GM12878 (cell line): ENCODE results near the gene RBM4B. TPM values are rescaled to one million over a fixed set of nuclear protein-coding genes. Genes with fewer than 3 reads are reported as not detected.

ENCODE experiments used
- ATAC-seq: fragments of 200-7000 bp; cut with Tn5 transposase; 3 replicates; pipeline ENCODE4 v1.9.1; 2020; ENCODE audit warnings: mild to moderate bottlenecking, moderate library complexity
- BruUV-seq: library from RNA; stranded (reverse); fragments of 400-500 nt; replicated peaks from 2 replicates; lab custom pipeline; 2021; lab: Mats Ljungman, UMichigan
- CTCF ChIA-PET: fragments of 300-600 bp; sonication (Branson Sonifier 250); formaldehyde crosslinking; extraction: SDS; loops from one replicate; lab custom pipeline; 2021; ENCODE audit warnings: inconsistent platforms; lab: Yijun Ruan, JAX
- POLR2A ChIA-PET: fragments of 350-600 bp; formaldehyde crosslinking; extraction: SDS; loops from one replicate; lab custom pipeline; 2021; ENCODE audit warnings: inconsistent platforms; lab: Charles Lee
- RAD21 ChIA-PET: fragments of 300-600 bp; sonication (Branson Sonifier 250); formaldehyde crosslinking; loops from one replicate; lab custom pipeline; 2023; ENCODE audit warnings: antibody characterized with exemption; ENCODE audit not compliant: unreplicated experiment; lab: Charles Lee
- SMC1A ChIA-PET: fragments of 300-600 bp; sonication (Branson Sonifier 250); formaldehyde crosslinking; loops from one replicate; lab custom pipeline; 2023; ENCODE audit not compliant: unreplicated experiment, uncharacterized antibody; lab: Charles Lee
- DNase-seq: peaks from one replicate; pipeline ENCODE4 v3.0.0-alpha.2; 2011; ENCODE audit warnings: low read depth, low spot score
- FAIRE-seq: peaks from 3 replicates; lab custom pipeline; 2011; peaks lifted over from hg19 to GRCh38; lab: Jason Lieb, UNC
- H2AFZ ChIP-seq: 2 replicates; pipeline ENCODE4 v1.6.0; 2011; ENCODE audit warnings: low read depth, low read length, control low read depth; ENCODE audit not compliant: control insufficient read depth
- H3K27ac ChIP-seq: 2 replicates; pipeline ENCODE4 v1.5.1; 2011; ENCODE audit warnings: control low read depth; ENCODE audit not compliant: control insufficient read depth, insufficient read depth
- H3K27me3 ChIP-seq, 2 experiments: replicated peaks in 1 of 2; 2 replicates each; pipeline versions ENCODE4 v1.6.0 to v1.6.1; 2011; ENCODE audit warnings: low read length in 1 of 2; ENCODE audit not compliant: control insufficient read depth in 2 of 2, insufficient read depth in 2 of 2
- H3K36me3 ChIP-seq, 2 experiments: 2 replicates each; pipeline ENCODE4 v1.5.1; 2011; ENCODE audit warnings: low read length in 1 of 2; ENCODE audit not compliant: control insufficient read depth in 2 of 2, insufficient read depth in 2 of 2
- H3K4me1 ChIP-seq: 2 replicates; pipeline ENCODE4 v1.6.1; 2011; ENCODE audit warnings: mild to moderate bottlenecking, low read length, moderate library complexity, mixed read lengths; ENCODE audit not compliant: control insufficient read depth, insufficient read depth
- H3K4me2 ChIP-seq: 2 replicates; pipeline ENCODE4 v1.6.0; 2011; ENCODE audit warnings: control low read depth; ENCODE audit not compliant: control insufficient read depth, insufficient read depth
- H3K4me3 ChIP-seq: fragments of 200-600 bp; sonication (generic); 2 replicates; pipeline ENCODE4 v1.5.1; 2016
- H3K79me2 ChIP-seq: 2 replicates; pipeline ENCODE4 v1.6.0; 2011; ENCODE audit warnings: low read length; ENCODE audit not compliant: control insufficient read depth, insufficient read depth
- H3K9ac ChIP-seq: 2 replicates; pipeline ENCODE4 v1.8.0; 2011; ENCODE audit warnings: low read length, control low read depth, mixed read lengths; ENCODE audit not compliant: control insufficient read depth, insufficient read depth
- H3K9me3 ChIP-seq: replicated peaks from 3 replicates; pipeline ENCODE4 v1.5.1; 2011; ENCODE audit warnings: mild to moderate bottlenecking, low read length; ENCODE audit not compliant: control insufficient read depth, insufficient read depth
- H4K20me1 ChIP-seq: 2 replicates; pipeline ENCODE4 v1.6.0; 2011; ENCODE audit not compliant: control insufficient read depth, insufficient read depth
- ATF3 ChIP-seq: IDR thresholded peaks from 2 replicates; pipeline ENCODE4 v1.6.1; 2011; ENCODE audit warnings: low read depth, mild to moderate bottlenecking, low read length, moderate library complexity, borderline replicate concordance; ENCODE audit errors: extremely low read depth
- CBX3 ChIP-seq: fragments of 200-600 bp; sonication (generic); IDR thresholded peaks from 2 replicates; pipeline ENCODE4 v1.6.1; 2016; ENCODE audit warnings: low read depth, borderline replicate concordance
- ESRRA ChIP-seq: IDR thresholded peaks from 2 replicates; pipeline ENCODE4 v1.6.1; 2012; ENCODE audit warnings: mild to moderate bottlenecking, low read length, improper control_type of control experiment
- EZH2 ChIP-seq: IDR thresholded peaks from 2 replicates; pipeline ENCODE4 v1.6.1; 2012; ENCODE audit warnings: low read depth, mild to moderate bottlenecking, control low read depth, inconsistent platforms, low read length, borderline replicate concordance; ENCODE audit not compliant: control insufficient read depth
- GATAD2B ChIP-seq: fragments of 450-650 bp; conservative IDR thresholded peaks from 2 replicates; pipeline ENCODE4 v1.6.1; 2017; ENCODE audit warnings: low read depth, mild to moderate bottlenecking, moderate library complexity
- MEF2B ChIP-seq: fragments of 450-650 bp; IDR thresholded peaks from 2 replicates; pipeline ENCODE4 v1.6.1; 2018; ENCODE audit warnings: mild to moderate bottlenecking, moderate library complexity; ENCODE audit not compliant: partially characterized antibody, poor library complexity, severe bottlenecking
- SRF ChIP-seq, 2 experiments: IDR thresholded peaks; 2 replicates each; pipeline ENCODE4 v1.6.1; 2011; ENCODE audit warnings: low read depth in 2 of 2, low read length in 2 of 2, mild to moderate bottlenecking in 1 of 2, moderate library complexity in 1 of 2
- STAT3 ChIP-seq: IDR thresholded peaks from 2 replicates; pipeline ENCODE4 v1.6.1; 2011; ENCODE audit warnings: low read depth, low read length, improper control_type of control experiment
- USF2 ChIP-seq: IDR thresholded peaks from 2 replicates; pipeline ENCODE4 v1.6.1; 2011; ENCODE audit warnings: low read depth, low read length, improper control_type of control experiment, borderline replicate concordance
- WRNIP1 ChIP-seq: IDR thresholded peaks from 2 replicates; pipeline ENCODE4 v1.6.1; 2011; ENCODE audit warnings: low read depth, low read length, improper control_type of control experiment, borderline replicate concordance
- ZBTB4 ChIP-seq: fragments of 450-650 bp; formaldehyde crosslinking; IDR thresholded peaks from 2 replicates; pipeline ENCODE4 v1.4.0; 2022; ENCODE audit warnings: mild to moderate bottlenecking, moderate library complexity
- ZNF384 ChIP-seq: IDR thresholded peaks from 2 replicates; pipeline ENCODE4 v1.6.1; 2012; ENCODE audit warnings: low read depth, mild to moderate bottlenecking, low read length, improper control_type of control experiment, borderline replicate concordance
- ZNF592 ChIP-seq: fragments of 450-650 bp; IDR thresholded peaks from 2 replicates; pipeline ENCODE4 v1.6.1; 2017; ENCODE audit warnings: mild to moderate bottlenecking, moderate library complexity
- ZSCAN29 ChIP-seq: fragments of 450-650 bp; IDR thresholded peaks from 2 replicates; pipeline ENCODE4 v1.6.1; 2017; ENCODE audit warnings: mild to moderate bottlenecking, moderate library complexity
- WGBS: methylation state at CpG from one replicate; pipeline ENCODE4 v1.1.6; 2016; ENCODE audit warnings: low lambda C conversion rate; ENCODE audit not compliant: insufficient replicate concordance, insufficient coverage; ENCODE audit errors: missing lambda C conversion rate; 5-methylcytosine and 5-hydroxymethylcytosine counted together
- in situ Hi-C: fragments of 300-500 bp; cut with MboI; formaldehyde crosslinking; loops from 9 replicates; pipeline ENCODE4 v1.14.3; 2018; ENCODE audit warnings: mixed read lengths
- intact Hi-C: fragments of 100-400 bp; cut with micrococcal nuclease; formaldehyde crosslinking; loops from one replicate; pipeline ENCODE4 v1.14.2; 2022; ENCODE audit not compliant: unreplicated experiment
- polyA plus RNA-seq, 11 experiments: library from polyadenylated mRNA; depleted of rRNA in 4 of 11; unstranded in 6 of 11; stranded (reverse) in 5 of 11; fragments of >200 nt; fragmentation: Nextera tagmentation in 4 of 11; fragmentation: Illumina TruSeq in 1 of 11; extraction: Ambion mirVana in 4 of 11; extraction: Trizol in 1 of 11; gene quantifications; 1 replicate in 1 of 11; 2 replicates in 10 of 11; pipeline versions ENCODE4 v1.2.1 to v1.2.3, GENCODE V29; 2011 to 2016; ENCODE audit warnings: inconsistent platforms in 2 of 11, missing spikeins in 2 of 11, low read depth in 1 of 11
- total RNA-seq, 4 experiments: library from RNA; depleted of rRNA in 3 of 4; stranded (reverse); fragments of >200 nt in 3 of 4; fragmentation: Illumina TruSeq in 1 of 4; extraction: Trizol in 1 of 4; gene quantifications; 2 replicates each; pipeline versions ENCODE4 v1.2.1 to v1.2.3, GENCODE V29; 2013 to 2021

RBM4B gene
- total and polyA plus RNA-seq, 10 of the 15 experiments (the other 5 are each of a cell fraction or from before 2014, with no cell fraction given): 16.1 to 37.0 (median 21.6) TPM

GRCh38 chr11:66691311-66691980 lies 13.8 kb upstream of the RBM4B start:
- CTCF ChIA-PET: interaction anchor here (1.2 to 1.4 kb wide), 2 partner anchors 35 to 143 kb away, joined by 3 read pairs; no protein-coding TSS in a partner anchor
- FAIRE-seq: no peak
- TF ChIP-seq MEF2B: no peak
- no peak for TF ChIP-seq WRNIP1
- no peak for TF ChIP-seq ZSCAN29
- TF ChIP-seq ESRRA: no peak
- no peak for TF ChIP-seq ATF3
- no peak for TF ChIP-seq GATAD2B
- TF ChIP-seq EZH2: no peak
- no peak for TF ChIP-seq SRF (IDR thresholded peaks at IDR 0.05; ENCODE audit: low read depth in 2 of 2, low read length in 2 of 2)
- no peak for TF ChIP-seq ZNF592
- no peak for TF ChIP-seq USF2
- no peak for TF ChIP-seq ZNF384
- TF ChIP-seq STAT3: no peak
- no peak for TF ChIP-seq ZBTB4 (CRISPR knock-in tag)
- no peak for TF ChIP-seq CBX3

More at GRCh38 chr11:66691311-66691980, 13.8 kb upstream of the RBM4B start:
- Histone ChIP-seq H3K36me3 (no peaks in the 10 kb centered on the region), H3K4me3 (no peak overlapping the region), H3K9ac (no peak overlapping the region), H3K27me3 (no peaks in the 10 kb centered on the region; a peak in 1 of 4 replicates), H3K4me1 (no peaks in the 10 kb centered on the region), H3K9me3 (no peaks in the 10 kb centered on the region), H3K79me2 (no peaks in the 10 kb centered on the region), H2AFZ (no peak overlapping the region), H3K4me2 (no peak overlapping the region), H4K20me1 (no peaks in the 10 kb centered on the region), H3K27ac (no peak overlapping the region)
- no TSS peak for BruUV-seq
- in situ Hi-C loops: loop anchor here (5.0 kb wide), 2 partner anchors 141 to 191 kb away; no protein-coding TSS in a partner anchor
- intact Hi-C loops: no loop called here
- 63% methylated on average over 38 of the region's 38 CpGs for WGBS
- no peak for DNase-seq
- SMC1A ChIA-PET: no interaction called here
- no peak for ATAC-seq
- POLR2A ChIA-PET: interaction anchor here (0.6 kb wide), 1 partner anchor 36 kb away, joined by 3 read pairs; no protein-coding TSS in a partner anchor
- RAD21 ChIA-PET: no interaction called here
